Stimulated activated CD8-positive, alpha-beta memory T cell treated with anti-CD3 and anti-CD28 coated beads, Interleukin-15, amount 100 ng/mL, for 4 hours (primary cell): ENCODE measurements around the gene ARHGAP6.

ENCODE experiments used
- DNase-seq, 2 donors: peaks; one replicate each; pipeline ENCODE4 v3.0.0-alpha.2; 2020; ENCODE audit warnings: low read depth in 2 of 2

Gene ARHGAP6

DNA sequence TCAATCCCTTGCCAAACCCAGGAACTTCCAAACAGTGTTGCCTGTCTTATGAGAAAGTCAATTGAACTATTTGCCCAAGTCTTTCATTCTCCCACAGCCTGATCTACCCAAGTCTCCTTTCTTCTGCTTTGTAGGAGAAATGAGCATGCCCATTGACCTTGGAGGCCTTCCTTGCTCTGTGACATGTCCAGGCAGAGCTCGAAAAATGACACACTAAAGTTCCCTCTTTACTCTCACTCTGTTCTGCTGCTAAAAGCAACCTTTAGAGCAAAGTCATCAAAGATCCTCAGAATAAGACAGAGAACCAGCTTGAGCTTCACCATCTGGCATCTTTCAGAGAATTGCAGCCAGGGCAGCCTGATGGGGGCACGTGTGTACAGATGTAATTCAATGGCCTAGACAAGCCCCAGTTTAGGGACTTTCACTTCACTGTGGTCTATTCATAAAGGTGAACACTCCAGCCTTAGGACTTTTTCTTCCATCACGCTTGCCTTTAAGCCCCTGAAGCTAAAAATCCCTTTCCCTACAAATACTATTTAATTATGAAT lies 236.1 kb downstream of the ARHGAP6 start:
- DNase-seq = no peak

DNA sequence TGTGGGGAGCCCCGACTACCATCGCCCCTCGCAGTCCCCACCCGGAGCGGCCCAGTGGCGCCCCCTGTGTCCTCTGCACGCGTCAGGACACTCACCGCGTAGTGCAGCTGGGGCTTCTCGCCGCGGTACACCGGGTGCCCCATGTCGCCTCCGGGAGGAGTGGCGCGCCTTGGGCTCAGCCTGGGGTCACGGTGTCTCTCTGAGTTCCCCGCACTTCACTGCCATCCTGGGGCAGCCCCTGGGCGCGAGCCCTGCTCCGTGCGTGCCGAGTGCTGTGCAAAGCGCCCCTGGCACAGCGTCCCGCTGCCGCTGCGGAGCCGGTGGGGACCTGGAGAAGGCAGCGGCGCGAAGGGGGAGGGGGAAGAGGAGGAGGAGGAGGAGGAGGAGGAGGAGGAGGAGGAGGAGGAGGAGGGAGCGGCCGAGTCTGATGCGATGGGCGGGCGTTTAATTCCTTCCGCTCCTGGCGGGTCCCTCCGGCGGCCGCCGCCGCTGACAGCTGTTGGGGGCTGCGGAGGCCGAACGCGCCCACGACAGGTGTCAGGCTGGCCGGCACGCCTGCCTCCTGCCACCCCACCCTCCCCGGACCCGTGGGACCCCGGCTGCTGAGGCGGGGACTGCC lies 238.2 kb downstream of the ARHGAP6 start:
- no peak for DNase-seq

DNA sequence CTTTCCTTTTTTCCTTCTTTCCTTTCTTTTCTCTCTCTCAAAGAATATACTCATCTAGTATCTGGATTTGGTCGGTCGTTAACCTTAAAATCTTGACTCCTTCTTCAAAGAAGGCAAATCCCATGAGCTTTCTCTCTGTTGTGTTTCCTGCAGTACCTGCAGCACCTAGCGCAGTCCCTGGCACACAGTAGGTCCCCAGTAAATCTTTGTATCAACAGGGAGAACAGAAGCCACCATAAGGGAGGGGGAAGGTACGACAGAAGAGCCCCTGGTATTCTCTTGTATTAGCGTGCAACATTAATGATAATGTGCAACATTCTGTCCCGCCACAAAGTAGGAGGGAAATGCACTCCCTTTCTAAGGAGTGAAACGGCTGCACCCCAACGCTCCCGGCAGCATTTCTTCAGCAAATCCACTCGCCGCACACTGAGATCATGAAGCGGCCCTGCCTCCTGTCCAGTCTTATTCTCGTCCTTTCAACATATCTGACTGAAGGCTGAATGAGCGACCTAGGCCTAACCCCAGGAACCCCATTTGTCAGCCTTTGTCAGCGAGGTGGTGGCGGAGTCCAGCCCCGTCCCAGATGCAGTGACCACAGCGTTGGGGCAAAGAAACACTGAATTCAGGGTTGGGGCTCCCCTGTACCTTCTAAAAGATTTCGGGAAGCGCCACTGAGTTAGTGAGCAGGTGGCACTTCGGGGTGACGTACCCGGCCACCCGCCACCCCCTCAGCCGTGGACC lies 238.8 kb downstream of the ARHGAP6 start:
- DNase-seq = no peak

DNA sequence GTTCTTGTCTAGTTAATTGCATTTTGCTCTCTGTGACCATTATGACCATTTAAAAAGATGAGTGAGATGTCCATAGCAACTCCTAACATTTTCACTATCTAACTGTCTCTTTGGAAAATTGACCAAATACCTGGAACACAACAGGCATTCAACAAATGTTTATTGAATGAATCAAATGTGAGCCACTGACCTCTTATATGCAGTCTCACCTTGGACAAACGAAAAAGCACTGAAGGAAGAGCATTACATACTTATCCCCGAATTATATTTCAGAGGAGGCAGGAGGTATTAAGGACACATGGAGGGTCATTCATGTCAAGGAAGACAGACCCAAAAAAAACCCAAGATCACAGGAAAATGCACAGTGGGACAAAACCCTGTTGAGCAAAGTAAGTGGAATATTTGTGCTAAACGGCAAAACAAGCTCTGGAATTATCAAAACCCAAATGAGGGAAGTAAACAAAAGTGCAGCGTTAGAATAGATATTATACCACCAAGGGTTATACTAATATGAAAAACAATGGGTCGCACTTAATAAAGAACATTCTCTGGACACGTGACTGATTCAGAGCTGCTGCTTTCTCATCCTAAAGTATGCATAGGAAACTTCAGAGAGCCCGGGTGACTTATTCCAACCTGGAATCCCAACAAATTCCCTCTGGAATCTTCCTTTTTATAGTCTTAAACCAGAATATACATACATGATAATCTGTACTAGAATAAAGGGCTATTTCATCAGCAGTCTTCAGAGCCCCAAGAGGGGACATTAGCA lies 240.6 kb downstream of the ARHGAP6 start:
- no peak for DNase-seq

DNA sequence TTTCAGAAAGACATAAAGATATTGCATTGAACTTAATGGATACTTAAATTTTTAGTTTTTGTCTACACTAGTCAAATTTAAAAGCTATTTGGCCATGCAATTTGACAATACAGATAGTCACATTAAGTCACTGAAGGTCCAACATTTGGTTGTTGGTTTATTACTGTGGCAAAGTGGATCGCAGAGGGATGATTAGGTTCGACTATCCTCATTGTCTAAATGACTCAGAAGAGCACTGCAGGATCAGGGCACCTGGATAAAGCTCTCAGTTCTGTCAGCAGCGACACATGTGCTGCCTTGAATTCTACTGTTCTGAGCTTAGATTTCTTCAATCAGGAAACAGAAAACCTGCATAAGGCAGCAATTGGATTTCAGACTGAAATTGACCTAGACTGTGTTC lies 241.8 kb downstream of the ARHGAP6 start:
- no peak for DNase-seq

DNA sequence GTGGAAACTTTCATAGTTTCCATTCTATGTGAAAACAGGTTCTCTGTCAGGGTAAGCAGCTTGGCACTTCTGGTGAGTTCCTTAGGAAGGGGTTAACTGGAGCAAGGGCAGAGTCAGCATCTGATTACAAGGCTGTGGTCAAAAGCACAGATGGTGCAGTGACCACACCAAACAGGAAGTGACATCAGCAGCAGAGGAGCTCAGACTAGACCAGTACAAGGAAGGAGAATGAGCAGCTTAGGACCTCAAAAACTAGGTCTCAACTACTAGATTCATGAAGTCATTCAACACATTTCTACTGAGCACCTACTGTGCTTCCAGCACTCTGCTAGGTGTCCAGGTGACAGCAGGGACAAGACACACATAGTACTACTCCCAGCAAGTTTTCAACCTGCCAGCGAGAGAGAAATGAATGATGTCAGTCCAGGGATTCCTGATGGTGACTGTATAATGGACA lies 242.3 kb downstream of the ARHGAP6 start:
- no peak for DNase-seq

DNA sequence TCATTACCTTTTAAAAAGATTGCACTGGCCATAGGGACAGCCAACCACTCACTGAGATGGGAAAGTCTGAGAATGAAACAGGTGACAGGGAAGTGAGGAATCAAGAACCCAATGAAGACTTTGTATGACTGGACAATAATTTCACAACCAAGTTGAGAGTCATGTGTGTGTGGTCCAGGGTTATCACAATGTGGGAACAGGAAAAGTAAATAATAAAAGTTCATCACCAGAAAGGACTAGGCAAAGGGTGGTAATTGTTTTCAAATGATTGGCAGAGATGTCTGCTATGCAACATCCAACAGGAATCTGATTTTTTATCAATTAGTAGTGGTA lies 243.2 kb downstream of the ARHGAP6 start:
- no peak for DNase-seq

DNA sequence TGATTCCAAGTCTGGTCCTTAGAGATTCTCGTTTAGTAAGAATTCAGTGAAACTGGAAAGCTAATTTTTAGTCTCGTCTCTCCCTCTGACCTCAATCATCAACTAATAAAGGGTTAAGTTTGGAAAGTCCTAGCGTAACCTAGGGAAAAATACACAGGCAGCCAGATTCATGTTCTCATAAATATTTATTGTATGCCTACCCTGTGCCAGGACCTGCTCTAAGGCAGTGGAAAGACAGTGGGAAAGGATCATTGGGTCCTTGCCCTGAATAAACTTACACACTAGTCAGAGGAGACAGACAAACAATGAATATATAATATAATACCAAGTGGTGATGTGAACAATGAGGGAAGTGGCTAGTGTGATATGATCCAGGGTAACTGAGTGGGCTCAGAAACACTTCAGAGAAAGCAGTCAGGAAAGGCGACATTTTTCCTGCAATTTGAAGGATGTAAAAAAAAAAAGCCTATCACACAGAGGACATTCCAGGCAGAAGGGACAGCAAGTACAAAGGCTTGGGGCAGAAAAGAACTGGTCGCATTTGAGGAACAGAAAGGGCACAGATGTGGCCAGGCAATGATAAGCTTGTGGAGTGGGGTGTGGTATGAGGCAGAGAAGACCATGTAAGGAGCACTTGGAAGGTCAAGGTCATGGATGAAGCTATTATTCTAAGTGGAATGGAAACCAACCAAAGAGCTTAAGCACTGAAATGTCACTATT lies 243.8 kb downstream of the ARHGAP6 start:
- no peak for DNase-seq

DNA sequence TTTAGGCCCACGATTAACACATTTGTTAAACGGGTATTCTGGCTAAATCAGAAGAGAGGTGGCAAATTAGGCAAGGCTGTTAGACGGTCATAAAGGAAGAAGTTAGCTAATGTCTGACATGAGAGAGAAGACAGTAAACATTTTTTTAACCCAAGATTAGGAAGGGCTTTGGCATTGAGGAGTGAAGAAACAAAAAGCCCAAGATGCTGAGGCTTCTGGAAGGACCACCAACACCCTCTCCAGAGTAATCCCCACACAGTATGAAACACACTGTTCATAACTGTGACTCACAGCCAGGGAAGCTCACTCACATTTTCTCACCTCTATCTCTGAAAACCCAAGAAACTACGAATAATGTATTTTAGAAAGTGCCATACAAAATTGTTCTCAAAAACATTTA lies 244.9 kb downstream of the ARHGAP6 start:
- DNase-seq = no peak

DNA sequence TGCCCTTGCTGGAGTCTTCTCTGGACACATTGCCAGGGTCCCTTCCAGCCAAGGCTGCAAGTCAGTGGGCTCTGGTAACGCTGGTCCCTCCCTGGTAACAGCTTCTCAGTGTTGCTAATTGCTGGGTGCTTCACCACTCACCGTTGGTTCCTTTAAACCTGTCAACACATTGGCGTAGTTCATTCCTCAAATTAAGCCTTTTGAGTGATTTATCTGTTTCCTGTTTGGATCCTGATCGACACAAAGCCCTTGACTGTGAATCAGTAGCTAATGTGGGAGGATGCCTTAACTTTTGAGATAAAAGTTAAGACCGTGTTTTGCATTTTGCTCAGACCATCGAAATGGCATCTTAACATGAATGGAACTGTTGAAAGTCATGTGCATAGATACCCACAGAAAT lies 246.6 kb downstream of the ARHGAP6 start:
- DNase-seq = no peak

DNA sequence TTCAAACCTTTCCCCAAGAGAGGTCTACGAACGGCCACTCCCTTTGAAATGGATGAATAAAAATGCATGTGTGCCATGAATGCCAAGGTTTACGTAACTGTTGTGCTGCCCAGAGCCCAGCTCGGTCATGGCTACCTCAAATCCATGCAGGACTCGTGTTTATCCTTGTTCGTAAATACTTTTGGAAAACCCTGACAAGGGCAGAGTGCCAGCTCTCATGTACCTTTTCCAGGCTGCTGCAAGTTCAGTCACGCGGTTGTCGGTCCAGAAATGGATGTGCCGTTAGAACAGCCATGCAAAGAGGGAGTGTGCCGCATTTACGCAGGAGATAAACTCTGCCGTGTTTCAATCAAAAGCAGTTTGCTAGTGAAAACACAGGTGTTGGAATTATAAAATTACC lies 249.1 kb downstream of the ARHGAP6 start:
- no peak for DNase-seq

DNA sequence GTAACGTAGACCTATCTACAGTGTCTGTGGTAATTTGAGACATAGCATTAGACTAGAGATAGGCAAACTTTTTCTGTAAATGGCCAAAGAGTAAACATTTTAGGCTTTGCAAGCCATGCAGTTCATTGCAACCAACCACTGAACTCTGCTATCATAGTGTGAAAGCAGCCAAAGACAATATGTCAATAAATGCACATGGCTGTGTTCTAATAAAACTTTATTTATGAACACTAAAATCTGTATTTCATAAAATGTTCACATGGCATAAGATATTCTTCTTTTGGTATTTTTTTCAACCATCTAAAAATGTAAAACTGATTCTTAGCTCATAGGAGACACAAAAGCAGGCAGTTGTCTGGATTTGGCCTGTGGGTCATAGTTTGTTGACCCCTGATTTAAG lies 251.6 kb downstream of the ARHGAP6 start:
- no peak for DNase-seq

DNA sequence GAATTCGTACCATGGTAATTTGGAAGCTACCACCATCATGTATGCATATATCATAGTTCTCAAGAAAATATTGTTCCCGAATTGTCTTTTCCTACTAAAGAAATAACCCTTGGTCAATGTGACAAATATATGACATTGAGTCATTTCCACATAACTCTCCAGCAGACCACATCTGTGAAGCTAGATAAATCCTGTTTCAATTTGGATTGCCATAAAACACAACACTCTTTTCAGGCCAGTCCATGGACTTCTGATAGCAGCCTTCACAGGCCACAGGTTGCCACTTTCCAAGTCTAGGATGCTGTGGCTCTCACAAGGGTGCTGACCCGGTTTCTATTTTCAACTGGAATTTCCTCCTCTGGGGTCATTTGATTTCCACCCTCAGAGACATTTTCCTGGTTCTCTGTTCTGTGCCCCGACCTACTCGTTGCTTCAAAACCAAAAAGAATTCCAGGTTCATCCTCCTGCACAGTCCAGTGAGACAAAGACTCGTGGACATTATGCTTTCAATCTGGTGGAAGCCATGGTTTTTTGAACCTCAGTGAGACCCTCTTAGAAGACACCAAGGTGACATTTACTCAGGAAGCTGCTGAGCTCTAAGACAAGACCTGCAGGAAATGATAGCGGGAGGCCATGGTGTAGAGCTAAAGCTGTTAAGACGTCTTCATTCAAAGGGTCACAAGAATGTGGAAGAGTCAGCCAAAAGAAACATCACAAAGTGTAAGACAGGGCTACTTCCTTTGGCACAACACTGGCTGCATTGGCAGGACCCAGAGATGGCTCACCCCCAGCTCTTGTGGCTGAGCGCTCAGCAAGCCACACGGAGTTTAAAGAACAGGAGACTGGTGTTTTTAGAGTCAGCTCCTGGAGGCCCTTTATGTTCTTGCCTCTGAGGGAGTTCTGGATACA lies 252.8 kb downstream of the ARHGAP6 start:
- no peak for DNase-seq

DNA sequence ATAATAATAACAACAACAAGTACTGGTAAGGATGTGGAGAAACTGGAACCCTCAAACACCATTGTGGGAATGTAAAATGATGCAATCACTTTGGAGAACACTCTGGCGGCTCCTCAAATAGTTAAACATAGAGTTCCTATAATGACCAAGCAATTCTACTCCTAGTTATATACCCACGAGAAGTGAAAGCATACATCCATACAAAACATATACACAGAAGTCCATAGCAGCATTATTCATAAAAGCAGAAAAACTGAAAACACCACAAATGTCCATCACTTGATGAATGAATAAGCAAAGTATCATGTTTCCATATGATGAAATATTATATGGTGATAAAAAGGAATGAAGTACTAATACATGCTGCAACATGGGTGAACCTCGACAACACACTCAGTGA lies 255.8 kb downstream of the ARHGAP6 start:
- DNase-seq = no peak

DNA sequence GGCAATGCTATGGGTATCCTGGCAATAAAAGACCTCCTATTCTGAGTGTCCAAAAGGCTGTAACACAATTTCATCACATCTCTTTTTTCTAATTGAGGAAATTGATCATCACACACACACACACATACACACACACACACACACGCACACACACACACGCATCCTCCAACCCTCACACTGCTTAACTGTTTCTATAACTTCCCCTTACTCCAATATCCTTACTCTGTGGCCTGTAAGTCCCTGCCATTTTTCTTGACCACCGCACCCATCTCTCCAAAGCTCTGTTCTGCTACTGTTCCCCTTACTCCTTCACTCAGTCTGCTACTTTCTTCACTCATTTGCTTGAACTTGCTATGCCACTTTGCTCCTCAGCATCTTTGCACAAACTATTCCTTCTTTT lies 256.9 kb downstream of the ARHGAP6 start:
- DNase-seq = no peak

DNA sequence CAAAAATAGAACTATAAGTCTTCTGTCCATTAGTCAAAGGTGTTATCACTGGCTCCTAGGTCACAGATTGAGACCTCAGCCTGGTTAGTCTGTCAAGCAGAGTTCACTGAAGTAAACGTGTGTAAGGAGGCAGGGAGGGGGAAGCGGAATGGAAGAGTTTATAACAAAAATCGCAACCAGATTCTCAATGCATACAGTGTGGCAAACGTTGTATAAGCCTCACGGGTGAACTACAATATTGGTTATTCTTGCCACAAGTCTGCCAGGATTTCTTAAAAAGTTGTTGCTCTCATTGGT lies 257.7 kb downstream of the ARHGAP6 start:
- no peak for DNase-seq

DNA sequence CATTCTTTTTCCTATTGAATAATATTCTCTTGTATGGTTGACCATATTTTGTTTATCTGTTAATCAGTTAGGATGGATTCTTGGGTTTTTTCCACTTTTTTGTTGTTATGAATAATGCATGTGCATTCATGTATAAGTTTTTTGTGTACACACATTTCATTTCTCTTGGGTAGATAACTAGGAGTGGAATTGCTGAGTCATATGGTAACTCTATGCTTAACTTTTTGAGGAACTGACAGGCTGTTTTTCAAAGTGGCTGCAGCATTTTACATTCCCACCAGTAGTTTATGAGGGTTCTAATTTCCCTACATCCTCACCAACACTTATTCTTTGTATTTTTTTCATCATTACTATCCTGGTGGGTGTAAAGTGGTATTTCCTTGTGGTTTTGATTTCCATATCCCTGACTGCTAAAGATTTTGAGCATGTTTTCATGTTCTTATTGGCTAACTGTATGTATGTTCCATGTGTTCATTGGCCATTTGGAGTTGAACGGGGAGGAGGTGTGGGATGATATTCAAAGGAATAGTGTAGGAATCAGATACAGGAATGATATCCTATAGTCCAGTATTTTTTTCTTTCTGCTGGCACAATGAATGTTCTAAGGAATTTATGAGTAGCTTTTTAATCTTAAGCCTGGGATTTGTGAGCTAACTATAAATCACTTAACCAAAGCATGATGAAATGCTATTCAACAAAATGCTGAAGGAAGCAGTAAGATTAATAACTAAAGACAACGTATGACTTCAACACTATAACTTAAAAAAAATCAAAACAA lies 258.2 kb downstream of the ARHGAP6 start:
- no peak for DNase-seq

DNA sequence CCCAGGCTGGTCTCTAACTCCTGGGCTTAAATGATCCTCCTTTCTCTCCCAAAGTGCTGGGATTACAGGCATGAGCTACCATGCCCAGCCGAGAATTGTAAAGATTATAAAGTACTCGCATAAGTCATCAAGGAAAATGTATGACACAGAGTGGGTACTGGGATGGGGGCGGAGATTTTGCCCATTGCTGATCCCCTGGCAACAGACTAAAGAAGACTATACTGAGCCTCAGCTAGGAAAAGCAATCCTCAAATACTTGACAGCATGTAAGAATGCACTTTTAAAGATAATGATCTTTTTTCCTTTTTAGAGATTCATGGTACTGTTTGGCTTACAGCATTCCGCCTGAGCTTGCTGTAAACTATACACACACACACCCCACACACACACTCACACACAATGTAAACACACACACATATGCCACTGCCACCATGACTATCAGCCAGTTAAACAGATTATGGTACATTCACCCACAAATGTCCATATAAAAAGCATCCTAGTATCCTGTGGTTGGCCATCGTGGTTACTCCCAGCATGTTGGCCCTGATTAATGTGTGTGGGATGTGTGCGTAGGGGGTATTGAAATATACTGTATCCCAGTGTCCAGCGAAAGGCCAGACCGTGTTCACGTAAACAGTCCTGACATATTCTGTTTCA lies 259.5 kb downstream of the ARHGAP6 start:
- no peak for DNase-seq

DNA sequence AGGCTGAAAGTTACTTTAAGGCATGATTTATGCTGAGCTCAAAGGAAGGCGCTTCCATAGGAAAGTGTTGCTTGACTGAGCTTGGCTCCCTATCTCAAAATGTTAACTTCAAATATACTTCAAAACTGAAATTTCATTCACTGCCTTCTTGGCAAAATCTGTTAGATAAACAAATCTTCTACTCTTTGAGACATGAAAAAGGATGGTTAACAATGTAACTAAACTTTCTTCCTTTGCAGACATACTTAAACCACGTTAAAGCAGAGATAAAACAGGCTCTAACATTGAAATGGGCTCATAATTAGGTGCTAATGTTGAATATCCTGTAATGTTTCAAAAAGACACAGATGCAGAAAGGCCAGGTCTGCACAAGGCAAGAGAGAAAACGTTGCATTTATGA lies 262.1 kb downstream of the ARHGAP6 start:
- no peak for DNase-seq

DNA sequence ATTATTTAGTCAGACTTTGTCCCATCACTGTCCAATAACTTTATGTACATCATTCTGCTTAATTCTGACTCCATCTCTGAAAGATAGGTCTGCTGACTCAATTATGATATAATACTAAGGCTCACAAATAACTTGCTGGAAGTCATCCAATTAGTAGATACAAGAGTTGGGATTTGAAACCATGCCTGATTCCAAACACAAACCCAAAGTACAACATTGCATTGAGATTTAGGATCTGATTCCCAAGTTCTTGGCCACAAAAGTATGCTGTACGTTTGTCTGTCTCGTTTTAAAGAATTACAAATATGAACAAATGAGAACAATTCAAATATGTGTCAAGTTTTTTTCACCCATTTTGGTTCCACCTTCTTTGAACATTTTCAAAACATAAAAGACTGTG lies 263.8 kb downstream of the ARHGAP6 start:
- DNase-seq = no peak
